HG03280 (cell line): ENCODE measurements around the gene RNF207.
A peak's percentile ranks its signal among the peaks of the same experiment; 100 is the strongest.
"Not testable (repeated sequence)": the region's sequence is repeated elsewhere in the genome, so short reads cannot be mapped to it uniquely, and the experiment has no call there.

ENCODE experiments used
- ATAC-seq: cut with Tn5 transposase; IDR thresholded peaks from one replicate; pipeline ENCODE4 v1.9.1; 2021; ENCODE audit warnings: mild to moderate bottlenecking, moderate library complexity; ENCODE audit not compliant: unreplicated experiment

RNF207 gene

GRCh38 chr1:6199298-6200187, 6.4 kb upstream of the RNF207 start, which contains the start of gene RPL22:
TSS of gene RPL22 (minus strand) at chr1:6199595. CDS start at chr1:6199573, 22 bp downstream.
- peak; percentile 94 for ATAC-seq

DNA sequence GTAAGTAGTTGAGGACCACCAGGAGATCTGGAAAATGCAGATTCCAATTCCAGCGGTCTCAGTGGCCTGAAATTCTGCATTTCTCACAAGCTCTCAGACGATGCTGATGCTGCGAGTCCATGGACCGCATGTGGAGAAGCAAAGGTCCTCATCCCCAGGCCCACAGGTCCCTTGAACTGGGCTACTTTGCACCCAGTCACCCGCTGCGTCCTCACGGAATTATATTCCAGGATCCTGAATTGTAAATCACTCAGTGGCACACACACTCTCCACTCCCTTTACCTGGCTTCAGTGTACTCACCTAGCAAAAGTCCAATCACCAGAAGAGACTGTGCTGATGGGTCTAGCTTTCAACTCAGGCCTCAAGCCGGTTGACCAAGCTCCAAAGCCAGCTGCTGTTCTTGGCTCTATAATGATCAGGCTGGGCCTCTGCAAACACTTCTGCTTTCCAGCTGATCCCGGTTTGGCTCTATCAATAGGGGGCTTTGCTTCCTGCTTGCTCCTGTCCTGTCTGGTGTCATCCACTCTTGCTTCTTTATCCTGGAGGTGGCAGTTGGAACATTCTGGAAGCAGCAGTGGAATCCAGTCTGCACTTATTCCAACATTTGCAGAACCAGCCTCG, 5.6 kb upstream of the RNF207 start:
- no peak for ATAC-seq

DNA sequence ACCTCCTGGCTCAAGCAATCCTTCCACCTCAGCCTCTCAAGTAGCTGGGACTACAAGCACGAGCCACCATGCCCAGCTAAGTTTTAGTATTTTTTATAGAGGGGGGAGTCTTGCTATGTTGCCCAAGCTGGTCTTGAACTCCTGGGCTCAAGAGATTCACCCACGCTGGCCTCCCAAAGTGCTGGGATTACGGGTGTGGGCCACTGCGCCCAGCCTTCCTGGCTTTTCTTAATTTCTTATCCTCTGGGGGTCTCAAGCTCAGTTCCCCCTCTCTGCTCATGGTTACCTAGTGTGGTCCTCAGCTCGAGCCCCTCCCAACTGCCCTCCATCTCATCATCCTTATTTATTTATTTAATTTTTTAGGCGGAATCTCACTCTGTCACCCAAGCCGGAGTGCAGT, 3.7 kb upstream of the RNF207 start:
- ATAC-seq = no peak

- no peak for ATAC-seq
Observed at GRCh38 chr1:6206520-6206855, 569 bp downstream of the RNF207 start.

DNA sequence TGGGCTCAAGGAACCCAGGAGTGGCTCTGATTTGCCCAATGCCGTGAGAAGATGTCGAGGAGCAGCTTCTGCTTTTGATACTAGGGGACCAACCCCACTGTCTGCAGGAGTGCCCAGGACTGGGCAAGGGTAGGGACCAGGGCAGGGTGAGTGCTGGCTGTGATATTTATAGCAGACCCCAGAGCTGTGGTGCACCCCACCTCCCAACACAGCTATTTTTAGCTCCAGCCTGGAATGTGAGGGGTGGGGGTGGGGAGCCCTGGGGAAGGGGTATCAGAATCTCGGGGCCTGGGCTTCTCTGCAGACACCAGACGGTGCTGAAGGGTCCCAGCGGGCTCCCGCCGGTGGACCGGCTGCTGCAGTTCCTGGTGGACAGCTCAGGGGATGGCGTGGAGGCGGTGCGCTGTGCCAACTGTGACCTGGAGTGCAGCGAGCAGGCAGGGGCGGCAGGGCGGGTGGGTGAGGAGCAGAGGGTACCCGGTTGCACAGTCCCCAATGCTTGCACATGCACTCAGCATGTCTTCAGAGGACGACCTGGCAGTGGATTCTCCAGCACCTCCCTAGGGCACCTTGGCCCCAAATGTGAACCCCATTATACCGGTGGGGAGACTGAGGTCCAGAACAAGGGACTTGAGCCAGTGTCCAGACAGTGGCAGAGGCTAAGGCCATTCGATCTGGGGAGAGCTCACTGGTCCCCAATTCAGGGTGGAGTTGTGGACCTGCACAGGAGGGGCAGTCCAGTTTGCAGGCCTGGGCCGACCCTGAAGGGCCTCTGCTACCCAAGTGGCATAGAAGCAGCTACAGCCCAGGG, 1.4 kb downstream of the RNF207 start:
- no peak for ATAC-seq

GRCh38 chr1:6207921-6208320, 2.0 kb downstream of the RNF207 start:
- ATAC-seq = no peak

DNA sequence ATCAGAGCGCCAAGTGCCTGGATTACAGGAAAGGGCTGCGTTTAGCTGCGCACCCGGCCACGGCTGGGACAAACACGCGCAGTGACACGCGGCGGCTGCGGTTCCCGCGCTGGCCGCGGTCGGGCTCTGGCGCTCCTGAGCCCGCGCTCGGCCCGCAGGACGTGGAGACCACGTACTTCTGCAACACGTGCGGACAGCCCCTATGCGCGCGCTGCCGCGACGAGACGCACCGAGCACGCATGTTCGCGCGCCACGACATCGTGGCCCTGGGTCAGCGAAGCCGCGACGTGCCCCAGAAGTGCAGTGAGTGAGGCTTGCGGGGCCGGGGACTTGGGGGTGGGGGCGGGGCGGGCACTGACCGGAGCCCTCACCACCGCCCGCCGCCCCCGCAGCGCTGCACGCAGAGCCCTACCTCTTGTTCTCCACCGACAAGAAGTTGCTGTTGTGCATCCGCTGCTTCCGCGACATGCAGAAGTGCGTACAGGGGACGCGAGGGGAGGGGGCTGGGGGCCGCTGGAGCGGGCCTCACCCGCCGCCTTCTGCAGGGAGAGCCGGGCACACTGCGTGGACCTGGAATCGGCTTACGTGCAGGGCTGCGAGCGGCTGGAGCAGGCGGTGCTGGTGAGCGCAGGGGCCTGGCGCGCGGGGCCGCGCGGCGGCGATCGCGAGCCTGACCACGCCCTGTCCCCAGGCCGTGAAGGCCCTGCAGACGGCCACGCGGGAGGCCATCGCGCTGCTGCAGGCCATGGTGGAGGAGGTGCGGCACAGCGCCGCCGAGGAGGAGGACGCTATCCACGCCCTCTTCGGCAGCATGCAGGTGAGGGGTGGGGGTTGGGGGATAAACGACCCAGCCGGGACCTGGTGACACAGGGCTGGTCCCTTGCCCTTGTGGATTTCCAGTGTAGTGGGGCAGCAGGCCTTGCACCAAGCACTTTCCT, 3.1 kb downstream of the RNF207 start:
- ATAC-seq = no peak

GRCh38 chr1:6209661-6210580, 4.0 kb downstream of the RNF207 start:
- no peak for ATAC-seq

- ATAC-seq = no peak
Observed at GRCh38 chr1:6210591-6211355, 4.9 kb downstream of the RNF207 start.

- ATAC-seq = no peak
Observed at GRCh38 chr1:6211731-6212130, 5.8 kb downstream of the RNF207 start.

- no peak for ATAC-seq
Observed at GRCh38 chr1:6212193-6212959, 6.5 kb downstream of the RNF207 start.

DNA sequence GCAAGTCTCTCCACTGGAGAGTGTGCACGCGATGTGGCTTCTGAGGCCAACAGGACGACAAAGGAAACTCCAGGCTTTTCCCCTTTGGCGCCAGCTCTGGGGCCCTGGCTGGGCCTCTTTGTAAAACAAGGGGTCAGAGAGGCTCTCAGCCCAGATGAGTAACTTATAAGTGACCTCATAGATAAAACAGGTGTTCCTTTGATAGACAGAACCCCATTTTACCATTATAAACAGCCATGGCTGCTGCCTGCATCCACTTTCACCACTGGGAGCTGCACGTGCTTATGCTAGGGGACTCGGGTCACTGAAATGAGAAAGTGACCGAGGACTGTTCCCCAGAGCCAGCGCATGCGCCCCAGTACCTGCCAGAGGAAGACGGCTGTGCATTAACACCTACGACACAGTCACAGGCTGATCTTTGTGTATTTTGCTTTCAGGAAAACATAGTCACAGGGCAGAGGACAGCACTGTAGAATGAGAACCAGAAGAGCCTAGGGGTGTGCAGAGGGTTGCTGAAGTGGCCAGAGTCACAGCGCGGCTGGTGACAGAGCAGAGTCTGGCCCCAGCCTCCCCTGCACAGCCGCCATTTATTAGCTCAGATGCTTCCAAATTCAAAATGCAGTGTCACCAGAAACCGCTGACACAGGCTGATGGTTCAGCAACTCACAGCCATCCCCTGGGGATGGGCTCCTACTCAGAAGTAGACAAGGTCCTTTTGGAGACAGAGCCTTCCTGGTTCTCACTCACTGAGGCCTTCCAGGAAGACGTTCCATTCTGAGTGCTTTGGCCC, 12.7 kb downstream of the RNF207 start:
- no peak for ATAC-seq

DNA sequence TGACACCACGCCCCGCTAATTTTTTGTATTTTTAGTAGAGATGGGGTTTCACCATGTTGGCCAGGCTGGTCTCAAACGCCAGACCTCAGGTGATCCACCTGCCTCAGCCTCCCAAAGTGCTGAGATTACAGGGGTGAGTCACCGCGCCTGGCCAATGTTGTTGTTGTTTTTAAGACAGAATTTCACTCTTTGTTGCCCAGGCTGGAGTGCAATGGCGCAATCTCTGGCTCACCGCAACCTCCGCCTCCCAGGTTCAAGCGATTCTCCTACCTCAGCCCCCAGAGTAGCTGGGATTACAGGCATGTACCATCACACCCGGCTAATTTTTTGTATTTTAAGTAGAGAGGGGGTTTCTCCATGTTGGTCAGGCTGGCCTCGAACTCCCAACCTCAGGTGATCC, 13.7 kb downstream of the RNF207 start:
- not testable (repeated sequence) for ATAC-seq

DNA sequence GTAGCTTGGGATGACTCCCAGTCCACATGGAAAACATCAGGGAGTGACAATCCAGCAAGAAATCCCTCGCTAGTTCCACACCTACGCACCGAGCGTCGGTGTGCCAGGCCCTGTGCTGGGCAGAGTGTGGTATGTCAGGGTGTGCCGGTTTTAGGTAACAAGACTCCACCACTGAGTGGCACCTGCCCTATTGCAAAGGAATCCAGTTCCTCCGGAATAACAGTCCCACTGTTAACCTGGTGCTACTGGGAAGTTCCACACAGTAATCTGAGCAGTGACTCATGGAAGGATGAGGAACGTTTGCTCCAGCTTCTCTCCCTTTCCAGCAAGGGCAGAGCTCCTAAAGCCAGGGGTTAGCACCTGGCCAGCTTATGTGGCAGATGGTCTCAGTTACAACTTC, 14.3 kb downstream of the RNF207 start:
- ATAC-seq = no peak

- ATAC-seq = no peak
Observed at GRCh38 chr1:6221210-6221784, 15.4 kb downstream of the RNF207 start.

DNA sequence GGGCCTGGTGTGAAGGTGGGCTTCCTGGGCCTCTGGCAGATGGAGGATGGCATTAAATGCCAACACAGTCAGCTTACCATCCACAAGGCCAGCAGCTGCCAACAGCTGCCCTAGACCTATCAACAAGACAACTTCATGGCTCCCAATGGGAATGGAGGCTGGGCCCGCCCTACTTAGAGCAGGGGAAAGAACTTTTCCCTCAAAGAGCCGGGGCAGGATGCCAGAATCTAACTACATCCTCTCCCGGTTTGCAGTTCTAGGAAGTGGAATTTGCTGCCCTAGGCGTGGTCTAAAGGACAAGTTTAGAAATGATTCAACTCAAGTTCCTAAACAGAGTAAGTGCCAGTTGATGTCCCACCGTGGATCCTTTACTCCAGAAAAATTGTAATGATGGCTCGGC, 16.7 kb downstream of the RNF207 start:
- ATAC-seq = no peak

DNA sequence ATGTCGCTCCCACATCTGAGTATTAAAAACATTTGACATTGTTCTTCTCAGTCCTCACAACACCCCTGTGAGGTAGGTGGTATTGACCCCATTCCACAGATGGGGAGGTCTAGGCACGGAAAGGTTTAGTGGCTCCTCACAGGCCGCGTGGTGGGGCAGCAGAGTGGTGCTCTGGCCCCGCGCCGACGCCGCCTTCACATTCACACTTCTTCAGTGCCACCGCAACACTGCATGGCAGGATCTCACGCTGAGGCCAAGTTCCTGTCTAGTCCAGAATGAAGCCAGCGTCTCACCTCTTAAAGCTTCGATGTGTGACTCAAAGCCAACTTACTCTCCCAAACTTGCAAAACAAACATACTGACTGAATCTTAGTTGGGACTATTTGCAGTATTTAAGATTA, 17.7 kb downstream of the RNF207 start:
- no peak for ATAC-seq
